ENCODE data around the gene HLA-DOA.

HLA-DOA gene

GRCh38 chr6:32962213-32962826 lies 47.1 kb downstream of the HLA-DOA start:
- DNase-seq: no peak

GRCh38 chr6:32960563-32960962 lies 48.8 kb downstream of the HLA-DOA start:
- DNase-seq: no peak

GRCh38 chr6:32956176-32956575 lies 53.2 kb downstream of the HLA-DOA start:
- DNase-seq: no peak

- peak; percentile 63 for DNase-seq
Observed at GRCh38 chr6:32954986-32955802, 54.2 kb downstream of the HLA-DOA start.

GRCh38 chr6:32954267-32954666 lies 55.1 kb downstream of the HLA-DOA start:
- no peak for DNase-seq
